Esophagus squamous epithelium (tissue), 4 donors: ENCODE measurements around the gene THEM4.

Source experiments
- CTCF ChIP-seq, 6 experiments: fragments of 450-650 bp in 4 of 6; fragments of 200-600 bp in 2 of 6; sonication (generic) in 2 of 6; IDR thresholded peaks; one replicate each; pipeline ENCODE4 v1.5.1; 2016 to 2019; ENCODE audit warnings: antibody characterized with exemption in 6 of 6, mild to moderate bottlenecking in 4 of 6, moderate library complexity in 4 of 6
- POLR2A ChIP-seq, 4 donors: fragments of 450-650 bp; IDR thresholded peaks; one replicate each; pipeline ENCODE4 v1.6.1; 2017; ENCODE audit warnings: antibody characterized with exemption in 4 of 4, mild to moderate bottlenecking in 4 of 4, moderate library complexity in 3 of 4

- TF ChIP-seq CTCF (IDR thresholded peaks at IDR 0.05), result no peak
- TF ChIP-seq POLR2A (IDR thresholded peaks at IDR 0.05), result no peak
These were observed 57.4 kb downstream of the THEM4 start for GRCh38 chr1:151851886-151852285.
